ENCODE measurements around the gene ZDHHC7.

Gene ZDHHC7

GRCh38 chr16:84993926-84994325, 17.4 kb downstream of the ZDHHC7 start:
- no peak for TF ChIP-seq TSHZ2 (CRISPR knock-in tag; IDR thresholded peaks at IDR 0.05)
- TF ChIP-seq ZNF8 (CRISPR knock-in tag; IDR thresholded peaks at IDR 0.05): no peak
- TF ChIP-seq ZNF565 (CRISPR knock-in tag; conservative IDR thresholded peaks at IDR 0.05; ENCODE audit: low read depth): no peak
- no peak for TF ChIP-seq RARB (CRISPR knock-in tag; IDR thresholded peaks at IDR 0.05)
- TF ChIP-seq ZNF70 (CRISPR knock-in tag; IDR thresholded peaks at IDR 0.05): no peak
- no peak for TF ChIP-seq ZFP3 (CRISPR knock-in tag; IDR thresholded peaks at IDR 0.05)
- no peak for TF ChIP-seq OSR1 (CRISPR knock-in tag; IDR thresholded peaks at IDR 0.05)
- no peak for TF ChIP-seq GLIS3 (CRISPR knock-in tag; IDR thresholded peaks at IDR 0.05)
- TF ChIP-seq CREB5 (CRISPR knock-in tag; IDR thresholded peaks at IDR 0.05; ENCODE audit: low read depth): no peak
- TF ChIP-seq ZC3H10 (CRISPR knock-in tag; IDR thresholded peaks at IDR 0.05): no peak
- TF ChIP-seq BACH2 (CRISPR knock-in tag; IDR thresholded peaks at IDR 0.05; ENCODE audit: borderline replicate concordance): no peak
- no peak for TF ChIP-seq PATZ1 (CRISPR knock-in tag; IDR thresholded peaks at IDR 0.05; ENCODE audit: borderline replicate concordance)
- TF ChIP-seq CSRNP3 (CRISPR knock-in tag; IDR thresholded peaks at IDR 0.05): no peak
- TF ChIP-seq PPARA (CRISPR knock-in tag; IDR thresholded peaks at IDR 0.05; ENCODE audit: borderline replicate concordance): no peak
- TF ChIP-seq CSDC2 (CRISPR knock-in tag; IDR thresholded peaks at IDR 0.05): no peak
- no peak for TF ChIP-seq ISL1 (CRISPR knock-in tag; IDR thresholded peaks at IDR 0.05)
- no peak for TF ChIP-seq SNAI2 (CRISPR knock-in tag; IDR thresholded peaks at IDR 0.05)
- no peak for ATAC-seq

GRCh38 chr16:84992717-84993075, 18.6 kb downstream of the ZDHHC7 start:
- TF ChIP-seq TCF4 (CRISPR knock-in tag; IDR thresholded peaks at IDR 0.05; ENCODE audit: borderline replicate concordance): no peak
- no peak for TF ChIP-seq ZFP3 (CRISPR knock-in tag; IDR thresholded peaks at IDR 0.05)
- TF ChIP-seq PPARA (CRISPR knock-in tag; IDR thresholded peaks at IDR 0.05; ENCODE audit: borderline replicate concordance): no peak
- TF ChIP-seq RARB (CRISPR knock-in tag; IDR thresholded peaks at IDR 0.05): no peak
- no peak for TF ChIP-seq TSHZ2 (CRISPR knock-in tag; IDR thresholded peaks at IDR 0.05)
- no peak for TF ChIP-seq CREB5 (CRISPR knock-in tag; IDR thresholded peaks at IDR 0.05; ENCODE audit: low read depth)
- TF ChIP-seq ZNF565 (CRISPR knock-in tag; conservative IDR thresholded peaks at IDR 0.05; ENCODE audit: low read depth): no peak
- TF ChIP-seq ISL1 (CRISPR knock-in tag; IDR thresholded peaks at IDR 0.05): no peak
- no peak for TF ChIP-seq ESRRG (CRISPR knock-in tag; IDR thresholded peaks at IDR 0.05)
- no peak for TF ChIP-seq CSDC2 (CRISPR knock-in tag; IDR thresholded peaks at IDR 0.05)
- no peak for TF ChIP-seq SNAI2 (CRISPR knock-in tag; IDR thresholded peaks at IDR 0.05)
- no peak for TF ChIP-seq BACH2 (CRISPR knock-in tag; IDR thresholded peaks at IDR 0.05; ENCODE audit: borderline replicate concordance)
- TF ChIP-seq ZNF70 (CRISPR knock-in tag; IDR thresholded peaks at IDR 0.05): no peak
- no peak for TF ChIP-seq TOX (CRISPR knock-in tag; IDR thresholded peaks at IDR 0.05; ENCODE audit: borderline replicate concordance)
- no peak for TF ChIP-seq PATZ1 (CRISPR knock-in tag; IDR thresholded peaks at IDR 0.05; ENCODE audit: borderline replicate concordance)
- TF ChIP-seq ZFP30 (CRISPR knock-in tag; IDR thresholded peaks at IDR 0.05): no peak
- no peak for TF ChIP-seq OSR1 (CRISPR knock-in tag; IDR thresholded peaks at IDR 0.05)
- TF ChIP-seq GLIS3 (CRISPR knock-in tag; IDR thresholded peaks at IDR 0.05): no peak

More at GRCh38 chr16:84992717-84993075, 18.6 kb downstream of the ZDHHC7 start:
- ATAC-seq: no peak
